ENCODE results near the gene SRGN.
A peak's percentile ranks its signal among the peaks of the same experiment; 100 is the strongest.
"Not testable (repeated sequence)": the region's sequence is repeated elsewhere in the genome, so short reads cannot be mapped to it uniquely, and the experiment has no call there.

SRGN gene

DNA sequence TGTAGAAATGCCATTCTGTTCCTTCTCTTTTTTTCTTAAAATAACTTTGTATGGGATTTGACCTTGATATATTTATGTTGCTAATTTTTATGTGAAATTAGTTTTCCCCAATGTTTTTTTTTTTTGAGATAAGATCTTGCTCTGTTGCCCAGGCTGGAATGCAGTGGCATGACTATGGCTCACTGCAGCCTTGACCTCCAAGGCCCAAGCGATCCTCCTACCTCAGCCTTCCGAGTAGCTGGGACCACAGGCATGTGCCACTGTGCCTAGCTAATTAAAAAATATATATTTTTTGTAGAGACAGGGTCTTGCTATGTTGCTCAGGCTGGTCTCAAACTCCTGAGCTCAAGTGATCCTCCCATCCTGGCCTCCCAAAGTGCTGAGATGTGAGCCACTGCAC is 52.1 kb downstream of the SRGN start:
- Mint-ChIP-seq H3K27ac (ENCODE audit: low read depth) (peak overlapping the region; percentile 48), H3K9me3 (no peaks in the 10 kb centered on the region), H3K4me1 (peaks cover 55% of the 10 kb centered on the region), H3K27me3 (no peaks in the 10 kb centered on the region), H3K36me3 (ENCODE audit: insufficient read depth) (peaks cover 31% of the 10 kb centered on the region), H3K4me3 (no peak overlapping the region)
- ATAC-seq (replicated peaks; ENCODE audit: extremely low read depth, poor library complexity, severe bottlenecking) (no peak), DNase-seq (ENCODE audit: low spot score in 2 of 2) (no peak)

DNA sequence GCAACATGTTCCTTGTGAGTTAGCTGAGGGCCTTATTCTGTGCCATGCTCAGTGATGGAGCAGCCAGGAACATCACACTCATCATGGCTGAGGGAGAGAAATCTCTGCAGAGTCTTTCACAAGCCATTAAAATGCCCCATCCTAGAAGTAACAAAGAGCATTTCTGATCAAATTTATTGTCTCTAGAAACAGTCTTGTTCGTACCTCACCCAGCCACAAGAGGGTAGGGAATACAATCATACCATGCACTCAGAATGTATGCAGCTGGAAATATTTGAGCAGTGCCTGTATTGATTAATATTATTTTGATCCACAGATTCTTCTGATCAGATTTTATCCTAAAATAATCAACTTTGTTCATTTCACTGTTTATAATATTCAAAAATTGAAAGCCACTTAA is 53.4 kb downstream of the SRGN start:
- Mint-ChIP-seq H3K9me3 (no peaks in the 10 kb centered on the region), H3K27ac (ENCODE audit: low read depth) (peak overlapping the region; percentile 49), H3K27me3 (no peaks in the 10 kb centered on the region), H3K36me3 (ENCODE audit: insufficient read depth) (peaks cover 25% of the 10 kb centered on the region), H3K4me1 (peaks cover 57% of the 10 kb centered on the region), H3K4me3 (no peak overlapping the region)
- ATAC-seq (replicated peaks; ENCODE audit: extremely low read depth, poor library complexity, severe bottlenecking) = no peak
- DNase-seq (ENCODE audit: low spot score in 2 of 2) = no peak

DNA sequence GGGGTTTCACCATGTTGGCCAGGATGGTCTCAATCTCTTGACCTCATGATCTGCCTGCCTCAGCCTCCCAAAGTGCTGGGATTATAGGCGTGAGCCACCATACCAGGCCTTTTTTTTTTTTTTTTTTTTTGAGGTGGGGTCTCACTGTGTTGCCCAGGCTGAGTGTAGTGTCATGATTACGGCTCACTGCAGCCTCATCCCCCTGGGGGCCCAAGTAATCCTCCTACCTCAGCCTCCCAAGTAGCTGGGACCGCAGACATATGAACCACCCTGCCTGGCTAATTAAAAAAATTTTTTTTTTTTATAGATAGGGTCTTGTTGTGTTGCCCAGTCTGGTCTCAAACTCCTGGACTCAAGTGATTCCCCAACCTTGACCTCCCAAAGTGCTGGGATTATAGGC is 54.2 kb downstream of the SRGN start:
- not testable (repeated sequence) for H3K27me3 Mint-ChIP-seq; H3K4me3 Mint-ChIP-seq; H3K27ac Mint-ChIP-seq (ENCODE audit: low read depth); H3K9me3 Mint-ChIP-seq; ATAC-seq (replicated peaks; ENCODE audit: extremely low read depth, poor library complexity, severe bottlenecking); DNase-seq (ENCODE audit: low spot score in 2 of 2)
- H3K36me3 Mint-ChIP-seq (ENCODE audit: insufficient read depth) = peaks cover 19% of the 10 kb centered on the region
- peaks cover 62% of the 10 kb centered on the region for H3K4me1 Mint-ChIP-seq

DNA sequence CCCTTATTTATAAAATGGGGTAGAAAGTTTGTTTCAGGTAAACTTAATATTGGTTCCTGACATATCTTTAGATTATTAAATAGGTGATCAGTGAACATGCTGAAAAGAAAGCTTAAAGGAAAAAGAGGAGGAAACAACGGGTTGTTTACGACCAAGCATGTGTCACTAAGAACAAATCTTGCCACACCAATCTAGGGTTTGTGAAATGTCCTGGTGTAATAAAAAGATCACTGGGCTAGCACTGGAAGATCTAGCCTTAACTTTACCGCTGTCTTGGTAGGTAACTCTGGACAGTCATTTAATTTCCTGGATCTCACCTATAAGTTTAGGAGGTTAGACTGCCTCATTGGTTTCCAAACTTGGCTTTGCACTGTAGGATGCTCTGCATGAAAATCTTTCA is 55.1 kb downstream of the SRGN start:
- no peak for ATAC-seq (replicated peaks; ENCODE audit: extremely low read depth, poor library complexity, severe bottlenecking)
- Mint-ChIP-seq H3K27ac (ENCODE audit: low read depth) (peak overlapping the region; percentile 57), H3K4me1 (peaks cover 53% of the 10 kb centered on the region), H3K27me3 (no peaks in the 10 kb centered on the region), H3K4me3 (no peak overlapping the region), H3K9me3 (no peaks in the 10 kb centered on the region), H3K36me3 (ENCODE audit: insufficient read depth) (peaks cover 12% of the 10 kb centered on the region)
- no peak for DNase-seq (ENCODE audit: low spot score in 2 of 2)

DNA sequence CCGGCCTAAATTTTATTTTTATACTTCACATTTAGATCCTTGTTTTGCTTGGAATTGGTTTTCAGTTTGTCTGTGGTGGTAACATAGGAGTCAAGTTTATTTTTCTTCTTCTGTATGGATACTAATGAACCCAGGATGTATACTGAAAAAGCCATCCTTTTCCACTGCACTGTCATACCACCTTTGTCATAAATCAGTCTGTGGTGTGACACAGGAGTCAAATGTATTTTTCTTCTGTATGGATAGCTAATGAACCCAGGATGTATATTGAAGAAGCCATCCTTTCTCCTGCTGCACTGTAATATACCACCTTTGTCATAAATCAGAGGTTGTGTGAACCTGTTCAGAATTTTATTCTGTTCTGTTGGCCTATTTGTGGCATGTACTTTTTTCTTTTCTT is 57.4 kb downstream of the SRGN start:
- Mint-ChIP-seq H3K27me3 (no peaks in the 10 kb centered on the region), H3K36me3 (ENCODE audit: insufficient read depth) (peaks cover 7% of the 10 kb centered on the region), H3K9me3 (no peaks in the 10 kb centered on the region), H3K4me3 (no peak overlapping the region), H3K27ac (ENCODE audit: low read depth) (peak overlapping the region; percentile 49), H3K4me1 (peaks cover 51% of the 10 kb centered on the region)
- ATAC-seq (replicated peaks; ENCODE audit: extremely low read depth, poor library complexity, severe bottlenecking) (no peak), DNase-seq (ENCODE audit: low spot score in 2 of 2) (no peak)

DNA sequence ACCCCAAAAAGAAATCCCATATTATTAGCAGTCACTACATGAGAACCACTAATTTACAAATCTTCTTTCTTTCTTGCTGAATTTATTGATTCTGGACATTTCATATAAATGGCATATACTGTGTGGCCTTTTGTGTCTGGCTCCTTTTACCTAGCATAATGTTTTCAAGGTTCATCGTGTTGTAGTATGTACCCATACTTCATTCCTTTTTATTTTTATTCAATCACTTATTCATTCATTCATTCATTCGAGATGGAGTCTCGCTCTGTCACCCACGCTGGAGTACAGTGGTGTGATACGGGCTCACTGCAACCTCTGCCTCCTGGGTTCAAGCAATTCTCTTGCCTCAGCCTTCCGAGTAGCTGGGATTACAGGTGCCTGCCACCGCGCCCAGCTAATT is 58.0 kb downstream of the SRGN start:
- no peak for ATAC-seq (replicated peaks; ENCODE audit: extremely low read depth, poor library complexity, severe bottlenecking)
- peak overlapping the region; percentile 49 for H3K27ac Mint-ChIP-seq (ENCODE audit: low read depth)

DNA sequence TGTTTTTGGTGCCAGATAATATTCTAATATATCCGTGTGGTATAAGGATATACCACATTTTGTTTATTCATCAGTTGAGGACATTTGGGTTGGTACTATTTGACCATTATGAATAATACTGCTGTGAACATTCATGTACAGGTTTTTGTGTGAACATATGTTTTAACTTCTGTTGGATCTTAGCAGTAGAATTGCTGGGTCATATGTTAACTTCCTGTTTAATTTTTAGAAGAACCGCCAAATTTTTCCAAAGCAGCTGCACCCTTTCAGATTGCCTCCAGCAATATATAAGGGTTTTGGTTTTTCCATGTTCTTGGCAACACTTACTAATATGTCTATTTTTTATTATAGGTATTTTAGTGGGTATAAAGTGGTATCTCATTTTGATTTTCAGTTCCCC is 58.9 kb downstream of the SRGN start:
- Mint-ChIP-seq H3K4me3 (no peak overlapping the region), H3K4me1 (peaks cover 43% of the 10 kb centered on the region), H3K27me3 (no peaks in the 10 kb centered on the region), H3K36me3 (ENCODE audit: insufficient read depth) (peaks cover 13% of the 10 kb centered on the region), H3K9me3 (no peaks in the 10 kb centered on the region), H3K27ac (ENCODE audit: low read depth) (peak overlapping the region; percentile 66)
- ATAC-seq (replicated peaks; ENCODE audit: extremely low read depth, poor library complexity, severe bottlenecking) (no peak), DNase-seq (ENCODE audit: low spot score in 2 of 2) (no peak)

More for the DNA sequence above, 58.0 kb downstream of the SRGN start:
- no peak overlapping the region for H3K4me3 Mint-ChIP-seq
- no peaks in the 10 kb centered on the region for H3K27me3 Mint-ChIP-seq
- DNase-seq (ENCODE audit: low spot score in 2 of 2) = no peak
- H3K36me3 Mint-ChIP-seq (ENCODE audit: insufficient read depth) = peaks cover 7% of the 10 kb centered on the region
- peaks cover 48% of the 10 kb centered on the region for H3K4me1 Mint-ChIP-seq
- H3K9me3 Mint-ChIP-seq = no peaks in the 10 kb centered on the region

DNA sequence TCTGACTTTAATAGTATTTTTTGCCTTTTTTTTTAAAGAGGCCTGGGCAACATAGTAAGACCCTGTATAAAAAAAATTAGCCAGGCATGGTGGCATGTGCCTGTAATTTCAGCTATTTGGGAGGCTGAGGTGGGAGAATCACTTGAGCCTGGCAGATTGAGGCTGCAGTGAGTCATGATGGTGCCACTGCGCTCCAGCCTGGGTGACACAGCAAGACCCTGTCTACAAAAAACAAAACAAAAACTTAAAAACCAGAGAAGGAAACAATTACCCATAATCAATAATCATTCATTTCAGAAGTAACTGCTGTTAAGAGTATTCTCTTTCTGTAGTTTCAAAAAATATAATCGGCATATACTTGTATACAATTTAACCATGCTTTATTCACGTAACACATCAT is 64.1 kb downstream of the SRGN start:
- H3K36me3 Mint-ChIP-seq (ENCODE audit: insufficient read depth) = peaks cover 6% of the 10 kb centered on the region
- no peaks in the 10 kb centered on the region for H3K9me3 Mint-ChIP-seq
- H3K27me3 Mint-ChIP-seq = no peaks in the 10 kb centered on the region
- no peak overlapping the region for H3K4me3 Mint-ChIP-seq
- H3K27ac Mint-ChIP-seq (ENCODE audit: low read depth) = no peak overlapping the region
- ATAC-seq (replicated peaks; ENCODE audit: extremely low read depth, poor library complexity, severe bottlenecking) = no peak
- no peak for DNase-seq (ENCODE audit: low spot score in 2 of 2)
- peaks cover 8% of the 10 kb centered on the region for H3K4me1 Mint-ChIP-seq

DNA sequence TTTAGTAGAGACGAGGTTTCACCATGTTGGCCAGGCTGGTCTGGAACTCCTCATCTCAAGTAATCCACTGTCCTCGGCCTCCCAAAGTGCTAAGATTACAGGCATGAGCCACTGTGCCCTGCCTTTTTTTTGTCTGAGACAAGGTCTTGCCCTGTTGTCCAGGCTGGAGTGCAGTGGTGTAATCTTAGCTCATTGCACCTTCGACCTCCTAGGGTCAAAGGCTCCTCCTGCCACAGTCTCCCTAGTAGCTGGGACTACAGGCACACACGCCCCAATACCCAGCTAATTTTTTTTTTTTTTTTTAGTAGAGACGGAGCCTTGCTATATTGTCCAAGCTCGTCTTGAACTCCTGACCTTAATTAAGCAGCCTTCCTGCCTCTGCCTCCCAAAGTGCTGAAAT is 65.3 kb downstream of the SRGN start:
- H3K27ac Mint-ChIP-seq (ENCODE audit: low read depth) = peak overlapping the region; percentile 35
- no peaks in the 10 kb centered on the region for H3K27me3 Mint-ChIP-seq
- H3K4me3 Mint-ChIP-seq = no peak overlapping the region
- peaks cover 8% of the 10 kb centered on the region for H3K4me1 Mint-ChIP-seq
- H3K36me3 Mint-ChIP-seq (ENCODE audit: insufficient read depth) = peaks cover 7% of the 10 kb centered on the region
- DNase-seq (ENCODE audit: low spot score in 2 of 2) (no peak), ATAC-seq (replicated peaks; ENCODE audit: extremely low read depth, poor library complexity, severe bottlenecking) (no peak)
- no peaks in the 10 kb centered on the region for H3K9me3 Mint-ChIP-seq

All from central memory CD8-positive, alpha-beta T cell (primary cell).